Amniotic epithelial cell (primary cell): ENCODE measurements around the gene NAV3.

ENCODE experiments used
- DNase-seq: peaks from one replicate; pipeline ENCODE4 v3.0.0-alpha.2; 2010; ENCODE audit warnings: low read depth

NAV3 gene

GRCh38 chr12:78261901-78262300 is 431.2 kb downstream of the NAV3 start:
- no peak for DNase-seq
